Stimulated activated naive CD8-positive, alpha-beta T cell treated with anti-CD3 and anti-CD28 coated beads, Interleukin-15, Interleukin-2, amounts not matched to agents 100 ng/mL and 50 ng/mL, for 24 hours (primary cell): ENCODE measurements around the gene TTC28.
"Not testable (repeated sequence)": the region's sequence is repeated elsewhere in the genome, so short reads cannot be mapped to it uniquely, and the experiment has no call there.

Experiments used
- H3K27ac Mint-ChIP-seq: one replicate; pipeline ENCODE4 v1.8.0; 2021; ENCODE audit warnings: mild to moderate bottlenecking, mixed read lengths
- H3K27me3 Mint-ChIP-seq: one replicate; pipeline ENCODE4 v1.8.0; 2021; ENCODE audit warnings: mixed read lengths
- H3K36me3 Mint-ChIP-seq: one replicate; pipeline ENCODE4 v1.8.0; 2021; ENCODE audit warnings: low read depth, mixed read lengths
- H3K4me1 Mint-ChIP-seq: one replicate; pipeline ENCODE4 v1.8.0; 2021; ENCODE audit warnings: low read depth, mixed read lengths
- H3K4me3 Mint-ChIP-seq: one replicate; pipeline ENCODE4 v1.8.0; 2021; ENCODE audit warnings: mild to moderate bottlenecking, mixed read lengths
- H3K9me3 Mint-ChIP-seq: one replicate; pipeline ENCODE4 v1.8.0; 2021; ENCODE audit warnings: mixed read lengths

Gene TTC28

DNA sequence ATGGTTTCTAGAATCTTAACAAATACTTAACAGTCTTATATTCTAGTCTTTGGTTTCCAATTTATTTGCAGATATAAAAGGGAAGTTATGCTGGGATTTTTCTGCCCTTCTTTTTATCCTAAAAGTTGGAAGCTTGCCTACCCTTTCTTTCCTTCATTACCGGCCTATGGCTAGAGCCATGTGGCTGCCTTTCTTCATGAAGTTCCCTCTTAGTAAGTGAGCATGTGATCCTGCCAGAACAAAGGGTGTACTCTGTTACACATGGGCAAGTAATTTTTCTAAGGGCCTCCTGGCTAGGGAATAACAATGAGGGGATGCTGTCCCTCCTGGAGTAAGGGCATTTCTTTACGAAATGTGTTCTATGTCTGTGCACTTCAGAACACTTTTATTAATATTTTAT lies 508.5 kb downstream of the TTC28 start:
- no peak overlapping the region for H3K27ac Mint-ChIP-seq

DNA sequence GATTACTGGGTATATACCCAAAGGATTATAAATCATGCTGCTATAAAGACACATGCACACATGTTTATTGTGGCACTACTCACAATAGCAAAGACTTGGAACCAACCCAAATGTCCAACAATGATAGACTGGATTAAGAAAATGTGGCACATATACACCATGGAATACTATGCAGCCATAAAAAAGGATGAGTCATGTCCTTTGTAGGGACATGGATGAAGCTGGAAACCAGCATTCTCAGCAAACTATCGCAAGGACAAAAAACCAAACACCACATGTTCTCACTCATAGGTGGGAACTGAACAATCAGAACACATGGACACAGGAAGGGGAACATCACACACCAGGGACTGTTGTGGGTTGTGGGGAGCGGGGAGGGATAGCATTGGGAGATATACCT lies 510.3 kb downstream of the TTC28 start:
- H3K27me3 Mint-ChIP-seq, H3K27ac Mint-ChIP-seq, H3K4me3 Mint-ChIP-seq, H3K36me3 Mint-ChIP-seq, H3K9me3 Mint-ChIP-seq, H3K4me1 Mint-ChIP-seq: not testable (repeated sequence)

More for the DNA sequence above, 508.5 kb downstream of the TTC28 start:
- Mint-ChIP-seq H3K4me3 (no peak overlapping the region), H3K9me3 (no peaks in the 10 kb centered on the region), H3K4me1 (no peaks in the 10 kb centered on the region), H3K27me3 (no peaks in the 10 kb centered on the region), H3K36me3 (no peaks in the 10 kb centered on the region)

DNA sequence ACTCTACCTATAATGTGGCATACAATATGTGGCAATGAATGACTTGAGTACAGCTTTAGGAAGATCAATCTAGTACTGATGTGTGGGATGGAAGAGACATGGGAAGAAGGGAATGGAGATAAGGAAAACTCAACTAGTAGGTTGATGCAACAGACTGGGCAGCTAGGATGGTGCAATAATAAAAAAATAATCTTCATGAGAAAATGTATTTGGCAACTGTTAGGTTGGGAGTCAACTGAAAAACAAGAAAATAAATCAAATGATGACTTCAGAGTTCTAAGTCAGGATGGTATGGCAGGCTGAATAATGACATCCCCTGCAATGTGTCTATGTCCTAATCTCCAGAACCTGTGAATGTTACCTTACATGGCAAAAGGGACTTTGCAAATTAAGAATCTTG lies 523.8 kb downstream of the TTC28 start:
- Mint-ChIP-seq H3K4me1 (no peaks in the 10 kb centered on the region), H3K36me3 (no peaks in the 10 kb centered on the region), H3K4me3 (no peak overlapping the region), H3K9me3 (peaks cover 4% of the 10 kb centered on the region), H3K27ac (no peak overlapping the region), H3K27me3 (no peaks in the 10 kb centered on the region)

- Mint-ChIP-seq H3K27me3 (no peaks in the 10 kb centered on the region), H3K27ac (no peak overlapping the region), H3K36me3 (no peaks in the 10 kb centered on the region), H3K4me3 (no peak overlapping the region), H3K4me1 (no peaks in the 10 kb centered on the region), H3K9me3 (peaks cover 4% of the 10 kb centered on the region)
Observed at GRCh38 chr22:28154861-28155260, 524.8 kb downstream of the TTC28 start.

GRCh38 chr22:28151151-28151816 lies 528.4 kb downstream of the TTC28 start:
- Mint-ChIP-seq H3K27ac (no peak overlapping the region), H3K27me3 (no peaks in the 10 kb centered on the region), H3K4me1 (no peaks in the 10 kb centered on the region), H3K9me3 (no peaks in the 10 kb centered on the region), H3K4me3 (no peak overlapping the region), H3K36me3 (no peaks in the 10 kb centered on the region)

DNA sequence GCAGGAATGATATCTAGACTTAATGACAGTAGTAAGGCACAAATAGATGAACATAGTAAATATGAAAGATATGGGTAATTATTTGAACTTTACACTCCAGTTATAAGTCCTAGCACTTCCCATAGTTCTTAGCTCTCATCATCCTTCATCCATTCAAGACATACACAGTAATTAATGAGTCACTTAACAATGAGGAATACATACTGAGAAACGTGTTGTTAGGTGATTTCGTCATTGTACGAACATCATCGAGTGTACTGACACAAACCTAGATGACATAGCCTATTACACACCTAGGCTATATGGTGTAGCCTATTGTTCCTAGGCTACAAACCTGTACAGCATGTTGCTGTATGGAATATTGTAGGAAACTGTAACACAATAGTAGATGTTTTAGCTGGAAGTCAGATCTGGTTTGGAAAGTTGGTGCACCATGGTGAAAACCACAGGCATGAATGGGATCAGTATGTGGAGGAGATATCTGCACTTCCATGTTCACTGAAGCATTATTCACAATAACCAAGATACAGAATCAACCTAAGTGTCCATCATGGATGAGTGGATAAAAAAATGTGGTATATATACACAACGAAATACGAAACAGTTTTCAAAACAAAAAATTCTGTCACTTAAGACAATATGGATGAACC lies 530.7 kb downstream of the TTC28 start:
- H3K9me3 Mint-ChIP-seq = no peaks in the 10 kb centered on the region
- H3K27ac Mint-ChIP-seq = no peak overlapping the region
- H3K4me1 Mint-ChIP-seq = no peaks in the 10 kb centered on the region
- no peaks in the 10 kb centered on the region for H3K36me3 Mint-ChIP-seq
- no peaks in the 10 kb centered on the region for H3K27me3 Mint-ChIP-seq
- H3K4me3 Mint-ChIP-seq = no peak overlapping the region

- Mint-ChIP-seq H3K27me3 (no peaks in the 10 kb centered on the region), H3K36me3 (no peaks in the 10 kb centered on the region), H3K9me3 (no peaks in the 10 kb centered on the region), H3K4me3 (no peak overlapping the region), H3K27ac (no peak overlapping the region), H3K4me1 (no peaks in the 10 kb centered on the region)
Observed at GRCh38 chr22:28147401-28147800, 532.2 kb downstream of the TTC28 start.

DNA sequence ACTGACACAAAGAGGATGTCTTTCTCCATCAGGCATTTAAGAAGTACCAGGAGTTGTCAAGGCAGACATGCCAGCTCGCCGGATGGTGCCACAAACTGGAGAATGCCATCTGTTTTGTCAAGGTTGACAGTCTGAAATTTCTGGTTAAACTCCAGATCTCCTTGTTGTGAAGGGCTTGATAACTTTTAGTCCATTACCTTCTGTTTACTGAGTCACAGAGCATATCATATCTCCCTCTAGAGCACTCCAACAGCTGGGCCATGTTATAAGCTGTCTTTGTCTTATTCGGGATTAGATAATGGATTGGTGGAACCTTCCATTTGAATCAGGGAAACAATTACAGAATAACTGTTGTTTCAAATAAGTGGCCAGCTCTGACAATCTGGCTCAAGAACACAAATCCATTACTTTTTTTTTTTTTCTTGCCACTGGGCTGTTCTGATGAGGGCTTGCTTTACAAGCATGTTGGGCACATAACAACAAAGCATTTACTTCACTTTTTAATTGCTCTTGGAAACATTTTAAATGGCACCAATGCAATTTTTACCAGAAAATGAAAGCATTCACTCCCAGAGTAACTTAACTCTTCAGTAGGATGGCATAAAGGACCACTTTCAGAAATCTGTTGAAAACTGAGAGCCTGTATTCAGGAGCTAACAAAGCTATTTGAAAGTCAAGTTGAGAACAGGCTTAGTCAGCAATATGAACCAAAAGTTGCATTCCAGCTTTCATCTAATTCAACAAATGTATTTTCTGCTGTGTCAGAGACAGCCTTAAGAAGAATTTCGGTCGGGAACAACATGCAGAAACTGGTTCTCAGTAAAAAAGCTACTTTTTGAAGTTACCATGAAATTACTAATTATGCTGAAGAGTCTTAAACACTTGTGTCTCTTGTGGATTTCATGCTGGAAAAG lies 533.0 kb downstream of the TTC28 start:
- H3K27me3 Mint-ChIP-seq = no peaks in the 10 kb centered on the region
- no peak overlapping the region for H3K4me3 Mint-ChIP-seq
- H3K4me1 Mint-ChIP-seq = no peaks in the 10 kb centered on the region
- no peaks in the 10 kb centered on the region for H3K36me3 Mint-ChIP-seq
- no peak overlapping the region for H3K27ac Mint-ChIP-seq
- H3K9me3 Mint-ChIP-seq = no peaks in the 10 kb centered on the region

DNA sequence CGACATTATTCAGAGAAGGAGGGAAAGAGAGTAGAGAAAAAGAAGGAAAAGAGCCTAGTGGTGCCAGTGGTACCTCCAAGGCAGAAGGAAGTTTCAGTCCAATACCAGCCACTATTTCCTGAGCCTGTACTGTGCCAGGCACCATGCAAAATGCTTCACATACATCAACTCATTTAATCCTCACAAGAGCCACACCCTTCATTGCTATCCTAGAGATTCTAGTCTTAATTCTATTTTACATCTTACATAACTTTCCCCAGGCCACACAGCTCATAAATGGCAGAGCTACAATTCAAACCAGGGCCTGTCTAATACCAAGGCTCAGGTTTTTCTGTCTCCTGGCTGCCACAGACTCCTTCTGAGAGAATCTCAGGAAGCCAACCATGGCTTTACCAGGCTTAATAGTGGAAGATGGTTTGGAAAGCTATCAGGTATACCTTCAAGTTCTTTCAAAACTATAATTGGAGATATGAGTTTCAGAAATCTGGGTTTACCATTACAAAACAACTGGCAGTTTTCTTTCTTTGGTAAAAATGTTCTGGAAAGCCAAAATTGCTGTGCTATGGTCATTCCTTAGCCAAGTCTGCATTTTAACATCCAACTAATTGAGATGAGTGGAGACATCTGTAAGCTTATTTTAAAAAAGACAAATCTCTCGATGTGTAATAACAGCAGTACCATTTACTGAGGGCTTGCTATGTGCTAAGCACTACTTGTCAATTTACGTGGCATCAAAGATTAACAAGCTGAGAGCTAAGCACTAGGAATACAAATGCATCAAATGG lies 535.5 kb downstream of the TTC28 start:
- H3K27me3 Mint-ChIP-seq = no peaks in the 10 kb centered on the region
- no peaks in the 10 kb centered on the region for H3K9me3 Mint-ChIP-seq
- no peak overlapping the region for H3K4me3 Mint-ChIP-seq
- H3K27ac Mint-ChIP-seq = no peak overlapping the region
- H3K36me3 Mint-ChIP-seq = no peaks in the 10 kb centered on the region
- H3K4me1 Mint-ChIP-seq = no peaks in the 10 kb centered on the region

- no peak overlapping the region for H3K4me3 Mint-ChIP-seq
- no peak overlapping the region for H3K27ac Mint-ChIP-seq
- H3K36me3 Mint-ChIP-seq = no peaks in the 10 kb centered on the region
- H3K27me3 Mint-ChIP-seq = no peaks in the 10 kb centered on the region
- H3K9me3 Mint-ChIP-seq = no peaks in the 10 kb centered on the region
- no peaks in the 10 kb centered on the region for H3K4me1 Mint-ChIP-seq
Observed at GRCh38 chr22:28143241-28143865, 536.3 kb downstream of the TTC28 start.

- Mint-ChIP-seq H3K9me3 (no peaks in the 10 kb centered on the region), H3K4me1 (no peaks in the 10 kb centered on the region), H3K36me3 (no peaks in the 10 kb centered on the region), H3K27me3 (no peaks in the 10 kb centered on the region), H3K4me3 (no peak overlapping the region), H3K27ac (no peak overlapping the region)
Observed at GRCh38 chr22:28142361-28142961, 537.2 kb downstream of the TTC28 start.

- no peak overlapping the region for H3K27ac Mint-ChIP-seq
- H3K27me3 Mint-ChIP-seq = no peaks in the 10 kb centered on the region
- H3K9me3 Mint-ChIP-seq = no peaks in the 10 kb centered on the region
- H3K4me3 Mint-ChIP-seq = no peak overlapping the region
- no peaks in the 10 kb centered on the region for H3K36me3 Mint-ChIP-seq
- no peaks in the 10 kb centered on the region for H3K4me1 Mint-ChIP-seq
Observed at GRCh38 chr22:28141614-28142013, 538.0 kb downstream of the TTC28 start.

DNA sequence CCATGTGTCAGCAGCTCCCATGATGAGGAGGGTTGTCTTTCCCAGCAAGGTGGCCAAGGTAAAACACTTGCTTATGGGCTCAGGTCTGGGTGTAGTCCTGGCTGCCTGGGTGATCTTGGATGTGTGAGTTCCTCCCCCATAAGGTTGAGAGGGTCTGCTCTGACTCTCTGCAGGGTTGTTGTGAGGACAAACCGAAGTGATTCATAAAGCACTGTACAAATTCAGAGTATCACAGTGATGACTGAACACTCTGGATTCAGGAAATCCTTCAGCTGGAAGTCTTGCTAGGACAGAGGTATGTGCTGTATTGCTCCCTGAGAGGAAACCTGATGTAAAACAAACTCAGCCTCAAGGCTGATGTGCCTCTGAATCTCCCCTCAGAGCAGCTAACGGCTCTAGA lies 539.7 kb downstream of the TTC28 start:
- Mint-ChIP-seq H3K27me3 (peaks cover 3% of the 10 kb centered on the region), H3K4me1 (no peaks in the 10 kb centered on the region), H3K27ac (no peak overlapping the region), H3K4me3 (no peak overlapping the region), H3K9me3 (no peaks in the 10 kb centered on the region), H3K36me3 (no peaks in the 10 kb centered on the region)

DNA sequence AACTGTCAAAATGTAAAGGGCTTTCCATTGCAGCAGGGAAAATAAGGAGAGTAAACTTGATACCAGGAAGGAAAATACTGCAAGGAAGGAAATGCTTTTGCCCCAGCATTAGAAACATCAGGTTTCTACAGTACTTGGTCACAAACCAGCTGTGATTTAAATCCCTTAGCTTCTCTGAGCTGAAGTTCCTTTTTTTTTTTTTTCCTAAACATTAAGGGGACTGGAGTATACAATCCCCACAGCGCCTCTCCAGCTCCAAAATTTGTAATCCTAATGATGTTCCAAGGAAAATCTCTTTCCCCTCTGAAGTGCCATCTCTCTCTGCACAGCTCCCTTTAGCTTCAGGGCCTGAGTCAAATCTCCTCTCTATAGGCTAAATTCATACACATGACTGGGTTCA lies 540.1 kb downstream of the TTC28 start:
- H3K4me1 Mint-ChIP-seq = no peaks in the 10 kb centered on the region
- H3K27me3 Mint-ChIP-seq = peaks cover 6% of the 10 kb centered on the region
- no peaks in the 10 kb centered on the region for H3K36me3 Mint-ChIP-seq
- no peaks in the 10 kb centered on the region for H3K9me3 Mint-ChIP-seq
- no peak overlapping the region for H3K27ac Mint-ChIP-seq
- H3K4me3 Mint-ChIP-seq = no peak overlapping the region
